Activated T-cell treated with anti-CD3 and anti-CD28 coated beads, Interleukin-2, amount 50 U/mL, for 1 hour (primary cell): ENCODE measurements around the gene RAB11A.
"Not testable (repeated sequence)": the region's sequence is repeated elsewhere in the genome, so short reads cannot be mapped to it uniquely, and the experiment has no call there.

Source experiments
- DNase-seq: peaks from one replicate; pipeline ENCODE4 v3.0.0-alpha.2; 2020

The RAB11A gene

GRCh38 chr15:65845826-65846519 is 23.3 kb upstream of the RAB11A start:
- DNase-seq, result no peak

- DNase-seq, result no peak
Measured at GRCh38 chr15:65847989-65848388, 21.3 kb upstream of the RAB11A start.

- no peak for DNase-seq
Measured at GRCh38 chr15:65851981-65852380, 17.3 kb upstream of the RAB11A start.

- peak; percentile 78 for DNase-seq
Measured at GRCh38 chr15:65856821-65857455, 12.4 kb upstream of the RAB11A start.

- DNase-seq, result no peak
Measured at GRCh38 chr15:65857718-65858402, 11.4 kb upstream of the RAB11A start.

GRCh38 chr15:65862682-65863081 is 6.6 kb upstream of the RAB11A start:
- DNase-seq, result peak; percentile 36

GRCh38 chr15:65863106-65863505 is 6.2 kb upstream of the RAB11A start:
- no peak for DNase-seq

GRCh38 chr15:65867244-65867643 is 2.0 kb upstream of the RAB11A start:
- no peak for DNase-seq

GRCh38 chr15:65867933-65868332 is 1.4 kb upstream of the RAB11A start:
- DNase-seq, result not testable (repeated sequence)

- no peak for DNase-seq
Measured at GRCh38 chr15:65868546-65869125, 655 bp upstream of the RAB11A start.

- DNase-seq, result peak; percentile 45
Measured at GRCh38 chr15:65869954-65870871, 922 bp downstream of the RAB11A start.

GRCh38 chr15:65870889-65871533 is 1.7 kb downstream of the RAB11A start:
- DNase-seq, result no peak

GRCh38 chr15:65871886-65872285 is 2.6 kb downstream of the RAB11A start:
- DNase-seq, result not testable (repeated sequence)

GRCh38 chr15:65872596-65872995 is 3.3 kb downstream of the RAB11A start:
- not testable (repeated sequence) for DNase-seq

- no peak for DNase-seq
Measured at GRCh38 chr15:65873256-65873655, 4.0 kb downstream of the RAB11A start.

- DNase-seq, result no peak
Measured at GRCh38 chr15:65875458-65875857, 6.2 kb downstream of the RAB11A start.

GRCh38 chr15:65877749-65878148 is 8.5 kb downstream of the RAB11A start:
- no peak for DNase-seq

GRCh38 chr15:65881766-65882434 is 12.6 kb downstream of the RAB11A start:
- no peak for DNase-seq

GRCh38 chr15:65883571-65883970 is 14.3 kb downstream of the RAB11A start:
- no peak for DNase-seq

- DNase-seq, result no peak
Measured at GRCh38 chr15:65884511-65884910, 15.2 kb downstream of the RAB11A start.

- no peak for DNase-seq
Measured at GRCh38 chr15:65885668-65886218, 16.5 kb downstream of the RAB11A start.
